GM19023 (cell line): ENCODE data around the gene KL.

Experiments used
- ATAC-seq: cut with Tn5 transposase; IDR thresholded peaks from one replicate; pipeline ENCODE4 v1.9.1; 2021; ENCODE audit warnings: mild to moderate bottlenecking, moderate library complexity; ENCODE audit not compliant: unreplicated experiment

Gene KL

DNA sequence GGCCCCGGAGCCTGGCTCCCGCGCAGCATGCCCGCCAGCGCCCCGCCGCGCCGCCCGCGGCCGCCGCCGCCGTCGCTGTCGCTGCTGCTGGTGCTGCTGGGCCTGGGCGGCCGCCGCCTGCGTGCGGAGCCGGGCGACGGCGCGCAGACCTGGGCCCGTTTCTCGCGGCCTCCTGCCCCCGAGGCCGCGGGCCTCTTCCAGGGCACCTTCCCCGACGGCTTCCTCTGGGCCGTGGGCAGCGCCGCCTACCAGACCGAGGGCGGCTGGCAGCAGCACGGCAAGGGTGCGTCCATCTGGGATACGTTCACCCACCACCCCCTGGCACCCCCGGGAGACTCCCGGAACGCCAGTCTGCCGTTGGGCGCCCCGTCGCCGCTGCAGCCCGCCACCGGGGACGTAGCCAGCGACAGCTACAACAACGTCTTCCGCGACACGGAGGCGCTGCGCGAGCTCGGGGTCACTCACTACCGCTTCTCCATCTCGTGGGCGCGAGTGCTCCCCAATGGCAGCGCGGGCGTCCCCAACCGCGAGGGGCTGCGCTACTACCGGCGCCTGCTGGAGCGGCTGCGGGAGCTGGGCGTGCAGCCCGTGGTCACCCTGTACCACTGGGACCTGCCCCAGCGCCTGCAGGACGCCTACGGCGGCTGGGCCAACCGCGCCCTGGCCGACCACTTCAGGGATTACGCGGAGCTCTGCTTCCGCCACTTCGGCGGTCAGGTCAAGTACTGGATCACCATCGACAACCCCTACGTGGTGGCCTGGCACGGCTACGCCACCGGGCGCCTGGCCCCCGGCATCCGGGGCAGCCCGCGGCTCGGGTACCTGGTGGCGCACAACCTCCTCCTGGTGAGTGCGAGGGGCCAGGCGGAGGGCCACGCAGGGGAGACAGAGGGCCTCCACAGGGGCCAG lies at the start of gene KL:
KL (plus strand) TSS at position 10 of the 909 bp plus-strand sequence; CDS start at position 28, 18 bp downstream.
- ATAC-seq: peak; percentile 37

DNA sequence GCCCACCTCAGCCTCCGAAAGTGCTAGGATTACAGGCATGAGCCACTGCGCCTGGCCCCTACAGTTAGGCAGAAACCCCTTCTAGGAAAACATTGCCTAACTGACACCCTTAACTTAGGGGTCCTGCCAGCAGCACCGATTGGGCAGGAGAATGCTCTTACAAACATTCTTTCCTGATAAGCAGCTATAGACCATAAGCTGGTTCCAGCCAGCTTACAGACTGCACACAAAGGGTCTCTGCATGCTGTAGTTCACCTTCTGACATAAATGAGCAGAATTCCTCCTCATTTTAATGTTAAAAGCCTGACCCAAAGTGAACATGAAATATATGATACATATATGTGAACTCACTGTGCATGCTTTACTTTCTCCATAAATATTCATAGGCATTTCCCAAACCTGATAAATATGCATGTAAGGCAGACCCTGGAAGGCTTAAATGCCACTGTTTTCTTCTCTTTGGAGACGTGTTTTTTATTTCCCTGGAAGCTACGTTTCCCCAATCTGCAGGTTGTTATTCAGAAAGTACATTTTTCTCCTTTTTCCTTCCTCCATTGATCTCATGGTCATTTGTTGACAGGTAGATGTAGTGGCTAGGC lies 48.5 kb upstream of the KL start:
- no peak for ATAC-seq

DNA sequence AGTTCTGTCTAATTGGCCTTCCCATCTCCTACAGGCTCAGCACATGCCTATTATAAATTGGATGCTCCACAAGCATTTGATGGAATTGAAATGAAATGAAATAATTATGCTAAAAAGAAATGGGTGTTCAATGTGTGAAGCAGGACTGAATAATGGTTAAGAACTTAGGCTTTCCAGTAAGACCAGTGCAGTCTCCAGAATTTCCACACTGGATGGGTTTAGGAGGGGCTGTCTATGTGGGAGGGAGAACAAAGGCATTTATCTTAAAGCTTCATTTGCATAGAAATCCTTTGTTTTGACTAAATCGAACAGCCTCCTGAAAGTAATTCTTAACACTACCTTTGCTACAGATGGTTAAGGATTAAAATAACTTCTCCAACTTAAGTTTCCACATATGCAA lies 47.9 kb upstream of the KL start:
- ATAC-seq: no peak

DNA sequence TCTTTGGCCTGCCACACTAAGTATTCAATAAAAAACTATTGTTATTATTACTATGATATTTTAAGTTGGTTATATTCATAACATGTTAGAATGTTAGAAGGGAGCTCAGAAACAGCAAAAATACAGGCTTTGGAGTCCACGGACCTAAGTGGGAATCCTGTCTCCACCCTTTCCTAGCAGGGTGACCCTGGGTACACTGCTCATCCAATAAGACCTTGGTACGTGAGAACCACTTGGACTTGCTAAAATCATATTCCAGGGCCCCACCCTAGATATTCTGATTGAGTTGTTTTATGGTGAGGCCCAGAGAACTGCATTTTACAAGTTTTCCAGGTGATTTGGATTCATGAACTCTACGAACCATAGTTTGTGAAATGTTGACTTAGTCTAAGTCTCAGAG lies 47.4 kb upstream of the KL start:
- no peak for ATAC-seq

DNA sequence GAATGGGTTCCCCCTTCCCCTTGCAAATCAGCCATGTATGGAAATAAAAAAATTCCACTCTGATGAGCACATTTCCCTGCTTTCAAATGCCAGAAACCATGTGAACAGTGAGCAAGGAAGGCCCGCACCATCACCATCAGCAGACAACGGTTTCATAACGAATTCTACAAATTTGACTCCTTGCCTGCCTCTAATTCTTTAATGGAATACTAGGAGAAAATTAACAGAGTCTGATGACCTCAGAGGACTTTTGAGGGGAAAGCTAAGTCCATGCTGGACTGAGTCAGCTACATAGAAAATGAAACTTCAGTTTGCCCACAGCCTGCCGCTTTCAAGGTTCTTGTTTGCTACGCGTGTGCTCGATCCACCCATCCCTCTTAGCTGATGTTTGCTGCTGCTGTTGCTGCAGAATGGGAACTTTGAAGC lies 46.7 kb upstream of the KL start:
- ATAC-seq: peak; percentile 99

DNA sequence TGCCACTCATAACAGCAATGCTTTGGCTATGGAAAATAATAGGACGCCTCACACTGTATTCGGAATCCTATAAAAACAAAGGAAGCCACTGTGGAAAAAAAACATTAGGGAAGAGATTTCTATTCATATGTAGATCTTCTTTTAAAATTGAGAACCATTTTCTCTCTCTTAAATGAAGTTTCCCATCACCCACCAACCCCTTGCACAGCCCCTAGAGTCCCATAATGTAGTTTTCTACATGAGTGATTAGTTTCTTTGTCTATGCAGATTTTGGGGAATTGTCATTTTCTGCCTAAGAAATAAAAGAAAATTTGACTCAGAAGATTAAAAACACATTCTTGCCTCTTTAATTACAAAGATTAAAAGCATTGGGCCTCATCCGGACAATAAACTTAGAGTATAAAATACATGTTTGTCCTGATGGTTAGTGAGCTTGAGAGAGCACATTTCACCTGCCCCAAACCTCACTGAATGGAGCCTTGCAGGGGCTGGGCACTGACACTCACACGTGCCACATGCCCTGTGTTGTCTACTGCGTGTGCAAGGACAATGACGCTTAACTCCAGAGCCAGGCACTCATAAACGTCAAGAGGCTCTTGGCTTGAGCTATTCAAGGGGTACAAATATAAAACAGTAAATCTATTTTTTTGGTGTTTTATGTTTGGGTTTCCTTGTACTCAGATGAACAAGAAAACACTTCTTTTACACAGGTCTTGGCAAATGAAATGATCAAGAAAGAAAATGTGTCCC lies 40.0 kb upstream of the KL start:
- no peak for ATAC-seq

DNA sequence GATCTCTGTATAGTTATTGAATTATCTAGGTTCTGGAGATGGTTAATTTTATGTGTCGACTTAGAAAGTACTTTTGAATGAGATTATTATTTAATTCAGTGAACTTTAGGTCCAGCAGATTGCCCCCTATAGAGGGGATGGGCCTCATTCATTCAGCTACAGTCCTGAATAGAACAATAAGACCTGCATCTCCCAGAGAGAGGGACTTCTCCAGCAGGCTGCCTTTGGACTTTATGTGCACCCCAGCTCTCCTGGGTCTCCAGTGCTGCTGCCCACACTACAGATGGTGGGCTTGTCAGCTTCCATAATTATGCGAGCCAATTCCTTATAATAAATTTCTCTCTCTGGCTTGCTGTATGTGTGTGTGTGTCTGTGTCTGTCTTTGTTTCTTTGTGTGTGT lies 39.3 kb upstream of the KL start:
- no peak for ATAC-seq

DNA sequence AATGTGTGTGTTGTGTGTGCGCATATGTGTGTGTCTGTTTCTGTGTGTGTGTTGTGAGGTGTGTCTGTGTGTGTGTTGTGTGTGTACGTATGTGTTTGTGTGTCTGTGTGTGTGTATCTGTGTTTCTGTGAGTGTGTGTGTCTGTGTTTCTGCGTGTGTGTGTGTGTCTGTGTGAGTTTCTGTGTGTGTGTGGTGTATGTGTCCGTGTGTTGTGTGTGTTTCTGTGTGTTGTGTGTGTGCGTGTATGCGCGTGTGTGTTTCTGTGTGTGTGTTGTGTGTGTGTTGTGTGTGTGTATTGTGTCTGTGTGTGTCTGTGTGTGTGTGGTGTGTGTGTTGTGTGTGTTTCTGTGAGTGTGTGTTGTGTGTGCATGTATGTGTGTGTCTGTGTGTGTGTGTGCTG lies 38.9 kb upstream of the KL start:
- no peak for ATAC-seq

DNA sequence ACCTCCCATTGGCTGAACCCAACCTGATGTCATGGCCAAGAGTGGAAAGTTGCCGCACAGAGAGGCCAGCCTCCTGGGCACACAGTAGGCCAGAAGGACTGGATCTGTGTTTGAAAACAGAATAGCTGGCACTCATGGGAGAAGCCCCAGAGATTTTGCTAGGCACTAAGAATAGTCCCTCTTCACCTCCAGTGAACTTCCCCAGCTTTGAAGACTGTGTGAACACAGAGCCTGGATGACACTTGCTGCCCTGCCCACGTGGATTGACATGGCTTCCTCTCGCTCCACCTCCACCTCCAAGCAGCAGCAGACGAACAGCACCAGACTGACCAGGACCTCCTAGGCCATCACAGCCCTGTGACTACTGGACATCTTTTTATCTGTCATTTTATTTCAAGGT lies 37.9 kb upstream of the KL start:
- no peak for ATAC-seq

DNA sequence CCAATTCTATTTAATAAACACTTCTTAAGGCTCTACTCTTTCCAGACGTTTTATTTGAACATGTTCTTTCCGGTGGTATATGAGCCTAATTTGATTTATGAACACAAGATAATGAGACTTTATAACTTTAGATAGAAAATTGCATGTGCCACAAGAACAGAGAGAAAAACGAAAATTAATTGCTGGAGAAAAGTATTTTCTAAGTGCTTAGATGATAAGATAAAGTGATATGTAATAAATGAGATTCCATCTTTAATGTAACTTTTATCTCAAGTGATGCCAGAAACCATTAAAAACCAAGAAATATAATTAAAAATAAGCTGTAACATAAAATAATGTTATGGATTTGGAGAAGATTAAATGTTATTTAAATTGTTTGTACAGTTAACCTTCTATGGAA lies 33.2 kb upstream of the KL start:
- ATAC-seq: no peak

DNA sequence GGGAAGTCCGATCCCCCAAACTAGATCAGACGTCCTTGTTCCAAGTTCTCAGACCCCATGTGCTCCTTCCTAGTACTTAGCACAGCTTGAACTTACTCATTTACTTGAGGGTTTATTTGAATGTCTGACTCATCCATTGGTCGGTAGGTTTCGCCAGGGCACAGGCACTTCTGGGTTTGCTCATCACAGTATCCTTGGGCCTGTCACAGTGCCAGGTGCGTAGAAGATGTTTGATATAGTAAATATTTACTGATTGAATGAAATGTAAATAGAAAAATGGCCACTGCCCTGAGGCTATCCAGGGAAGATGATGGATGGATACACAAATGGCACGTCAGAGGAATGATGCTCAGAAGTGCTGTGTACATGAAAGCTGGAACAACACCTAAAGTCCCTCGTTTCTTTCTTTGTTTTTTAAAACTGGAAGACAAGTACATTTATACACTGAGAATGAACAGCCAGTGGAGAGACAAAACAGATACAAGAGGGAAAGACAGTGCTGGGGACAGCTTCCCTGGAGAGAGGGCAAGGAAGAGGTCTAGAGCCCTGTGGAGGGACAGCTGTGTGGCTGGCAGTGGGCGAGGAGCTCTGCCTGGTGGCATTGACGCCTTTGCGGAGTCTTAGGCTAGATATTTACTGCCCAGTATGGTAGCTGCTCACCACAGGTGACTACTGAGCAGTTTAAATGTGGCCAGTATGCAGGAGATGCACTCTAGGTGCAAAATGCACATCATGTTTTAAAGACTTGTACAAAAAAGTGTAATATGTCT lies 31.2 kb upstream of the KL start:
- no peak for ATAC-seq

DNA sequence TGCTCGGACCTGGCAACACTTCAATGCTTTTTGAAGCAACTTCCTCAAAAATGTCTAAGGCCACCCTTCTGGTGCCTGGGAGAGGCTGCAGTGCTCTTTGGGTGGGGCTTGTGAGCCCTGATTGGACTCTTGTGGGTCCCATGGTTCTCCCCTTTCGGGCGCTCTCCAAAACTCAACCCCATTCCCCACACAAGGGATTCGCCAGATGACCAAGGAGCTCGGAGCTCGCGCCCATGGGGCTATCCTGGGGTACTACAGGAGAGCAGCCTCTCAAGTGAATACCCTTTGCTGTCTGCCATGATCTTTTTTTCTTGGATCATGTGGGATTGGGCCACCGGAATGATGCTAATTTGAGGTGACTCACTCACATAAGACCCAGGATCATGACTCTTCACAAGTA lies 29.7 kb upstream of the KL start:
- ATAC-seq: no peak

DNA sequence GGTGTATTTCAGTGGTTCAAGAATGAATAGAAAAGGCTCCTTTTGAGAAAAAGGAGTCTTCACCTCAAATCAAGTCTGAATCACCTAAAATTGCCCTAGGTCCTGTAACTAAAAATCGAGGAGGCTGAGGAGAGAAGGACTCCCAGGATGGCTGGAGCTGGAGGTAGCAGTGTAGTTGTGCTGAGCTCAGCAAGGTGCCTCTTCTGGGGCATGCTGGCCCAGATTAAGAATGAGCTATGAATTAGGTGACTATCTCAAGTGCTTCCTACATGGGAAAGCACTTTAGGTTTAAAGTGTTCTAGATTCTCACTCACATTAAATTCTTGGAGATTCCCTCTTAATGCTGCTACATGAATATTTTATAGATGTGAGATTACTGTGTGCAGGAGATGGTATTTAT lies 28.8 kb upstream of the KL start:
- ATAC-seq: no peak

DNA sequence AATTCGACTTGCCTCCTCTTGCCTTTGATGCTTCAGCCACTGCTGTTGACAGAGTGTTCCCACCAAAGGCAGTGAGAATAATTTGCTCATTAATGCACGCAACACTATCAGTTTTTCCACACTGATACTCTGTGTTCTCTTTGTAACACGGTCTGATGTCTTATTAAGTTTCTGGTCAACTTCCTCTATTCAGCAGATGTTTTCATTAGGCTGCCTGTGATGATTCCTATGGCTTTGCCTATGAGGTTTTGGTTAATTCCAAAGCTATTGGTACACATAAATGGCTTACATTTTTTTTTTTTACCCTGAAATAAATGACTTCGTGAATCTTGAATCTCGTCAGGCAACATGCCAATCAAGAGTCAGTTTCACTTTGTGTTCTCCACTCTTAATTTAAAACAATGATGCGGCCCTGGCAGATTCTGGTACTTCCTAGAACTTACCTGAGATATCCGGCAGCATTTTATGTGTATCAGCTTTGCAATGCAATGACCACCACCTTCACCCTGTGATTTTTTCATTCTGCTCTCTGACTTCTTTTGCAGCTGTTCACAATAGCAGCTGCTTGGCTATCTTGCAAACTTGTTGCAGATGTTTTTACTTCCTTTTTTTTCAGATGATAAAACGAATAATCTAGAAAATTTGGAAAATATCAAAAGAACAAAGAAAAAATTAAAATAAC lies 27.5 kb upstream of the KL start:
- no peak for ATAC-seq

DNA sequence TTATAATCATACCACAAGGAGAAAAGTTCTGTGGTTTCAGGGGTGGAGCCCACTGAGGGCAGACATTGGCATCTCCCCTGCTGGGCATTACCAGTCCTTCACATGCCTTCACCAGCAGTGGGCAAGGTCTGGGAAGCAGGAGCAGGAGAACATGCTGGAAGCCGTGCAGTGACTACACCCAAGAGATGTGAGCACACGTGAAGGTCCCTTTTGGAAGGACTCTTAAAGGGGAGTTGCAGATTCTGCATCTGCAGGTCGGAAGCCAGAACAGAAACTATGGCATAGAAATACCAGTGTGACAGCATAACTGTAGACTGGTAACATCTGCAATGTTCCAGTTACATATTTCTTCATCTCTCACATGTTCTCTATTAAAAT lies 26.9 kb upstream of the KL start:
- no peak for ATAC-seq

DNA sequence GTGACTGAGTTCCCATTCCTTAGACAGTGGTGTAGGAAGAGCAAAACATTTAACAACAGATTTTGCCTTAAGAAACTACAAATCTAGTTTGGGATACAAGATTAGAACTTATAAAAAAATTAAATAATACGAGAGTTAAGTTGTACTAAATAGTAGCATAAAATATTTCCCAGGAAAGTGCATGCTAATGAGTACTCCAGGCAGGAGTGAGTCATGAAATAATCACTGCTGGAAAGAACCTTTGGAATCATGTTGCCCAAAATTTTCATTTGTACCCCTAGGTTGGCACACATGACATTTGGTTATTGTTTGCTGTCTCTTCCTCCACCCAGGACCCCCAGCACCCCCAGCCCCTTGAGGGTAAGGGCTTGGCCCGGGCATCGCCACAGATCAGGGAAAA lies 26.3 kb upstream of the KL start:
- no peak for ATAC-seq

DNA sequence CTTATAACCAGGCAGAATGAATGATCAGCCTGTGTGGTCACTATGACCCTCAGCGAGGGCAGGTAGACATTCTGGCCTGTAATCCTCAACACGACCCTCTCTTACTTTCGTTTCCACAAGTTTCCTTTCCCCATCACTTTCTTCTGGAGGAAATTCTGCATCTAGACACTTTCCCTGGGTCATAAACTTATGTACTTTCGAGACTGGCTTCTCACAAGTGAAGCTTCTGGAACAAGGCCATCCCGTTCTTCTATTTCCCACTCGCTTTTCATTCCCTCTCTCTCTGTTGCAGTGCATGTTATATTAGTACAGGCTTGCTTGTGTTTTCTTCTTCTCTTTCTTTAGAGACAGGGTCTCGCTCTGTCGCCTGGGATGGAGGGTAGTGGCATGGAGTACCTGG lies 23.1 kb upstream of the KL start:
- no peak for ATAC-seq

DNA sequence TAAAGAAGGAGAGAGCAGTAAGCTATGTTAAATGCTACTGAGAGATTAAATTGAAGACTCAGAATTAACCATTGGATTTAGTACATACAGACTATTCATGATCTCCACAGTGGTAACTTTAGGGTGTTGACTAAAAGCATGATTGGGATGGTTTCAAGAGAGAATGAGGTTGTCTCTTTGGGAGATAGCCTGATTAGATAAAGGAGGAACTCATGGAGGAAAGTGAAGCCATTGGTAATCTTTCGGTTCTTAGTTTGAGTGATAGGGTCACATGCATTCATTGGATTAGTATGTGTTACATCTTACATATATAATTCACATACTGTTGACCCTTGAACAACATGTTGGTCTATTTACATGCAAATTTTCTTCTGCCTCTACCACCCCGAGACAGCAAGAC lies 18.8 kb upstream of the KL start:
- no peak for ATAC-seq

DNA sequence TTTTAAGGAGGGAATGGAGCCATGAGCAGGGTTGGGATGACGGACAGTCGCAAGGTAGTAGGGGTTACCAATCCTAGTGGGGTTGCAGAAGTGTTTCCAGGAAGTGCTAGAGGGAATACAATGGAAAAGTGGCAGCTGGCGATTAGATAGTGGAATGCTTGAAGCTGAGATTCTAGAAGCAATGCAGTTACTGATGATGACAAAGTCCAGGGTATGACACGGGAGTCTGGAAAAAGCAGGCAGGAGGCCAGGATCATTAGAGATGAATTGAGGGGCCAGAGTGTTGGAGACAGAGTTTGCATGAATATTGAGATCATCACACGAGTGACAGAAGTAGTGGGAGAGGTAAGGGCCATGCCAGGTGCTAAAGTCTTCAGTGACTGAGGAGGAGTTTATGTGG lies 17.3 kb upstream of the KL start:
- ATAC-seq: no peak

DNA sequence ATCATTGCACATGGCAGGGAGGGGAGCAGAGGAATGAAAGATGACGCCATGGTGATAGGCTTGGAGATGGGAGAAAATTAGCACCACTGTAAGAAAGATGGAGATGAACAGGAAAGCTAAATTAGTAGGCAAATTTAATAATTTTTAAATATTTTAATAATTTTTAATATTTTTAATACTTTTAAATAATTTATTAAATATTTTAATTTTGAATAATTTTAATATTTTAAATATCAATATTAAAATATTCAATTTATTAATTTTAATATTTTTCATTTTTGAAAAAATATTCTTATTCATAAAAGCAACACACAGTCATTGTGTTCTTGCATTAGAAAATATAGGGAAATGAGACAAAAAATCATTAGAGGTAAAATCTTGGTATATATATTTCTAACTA lies 15.9 kb upstream of the KL start:
- ATAC-seq: no peak
